Activated naive CD8-positive, alpha-beta T cell (primary cell): ENCODE results near the gene SLC26A1.
A peak's percentile ranks its signal among the peaks of the same experiment; 100 is the strongest.

Source experiments
- H3K27ac Mint-ChIP-seq: one replicate; pipeline ENCODE4 v1.8.0; 2021; ENCODE audit warnings: mixed read lengths
- H3K27me3 Mint-ChIP-seq: one replicate; pipeline ENCODE4 v1.8.0; 2021; ENCODE audit warnings: mixed read lengths
- H3K36me3 Mint-ChIP-seq: one replicate; pipeline ENCODE4 v1.8.0; 2021; ENCODE audit warnings: mixed read lengths
- H3K4me1 Mint-ChIP-seq: one replicate; pipeline ENCODE4 v1.8.0; 2021; ENCODE audit warnings: low read depth, mixed read lengths
- H3K4me3 Mint-ChIP-seq: one replicate; pipeline ENCODE4 v1.8.0; 2021; ENCODE audit warnings: mild to moderate bottlenecking, mixed read lengths
- H3K9me3 Mint-ChIP-seq: one replicate; pipeline ENCODE4 v1.8.0; 2021; ENCODE audit warnings: low read depth, mixed read lengths

SLC26A1 gene

GRCh38 chr4:972651-973424 is 20.4 kb downstream of the SLC26A1 start:
- Mint-ChIP-seq H3K9me3 (no peaks in the 10 kb centered on the region), H3K4me3 (peak overlapping the region; percentile 38), H3K27ac (no peak overlapping the region), H3K36me3 (no peaks in the 10 kb centered on the region), H3K4me1 (peaks cover 11% of the 10 kb centered on the region), H3K27me3 (no peaks in the 10 kb centered on the region)

DNA sequence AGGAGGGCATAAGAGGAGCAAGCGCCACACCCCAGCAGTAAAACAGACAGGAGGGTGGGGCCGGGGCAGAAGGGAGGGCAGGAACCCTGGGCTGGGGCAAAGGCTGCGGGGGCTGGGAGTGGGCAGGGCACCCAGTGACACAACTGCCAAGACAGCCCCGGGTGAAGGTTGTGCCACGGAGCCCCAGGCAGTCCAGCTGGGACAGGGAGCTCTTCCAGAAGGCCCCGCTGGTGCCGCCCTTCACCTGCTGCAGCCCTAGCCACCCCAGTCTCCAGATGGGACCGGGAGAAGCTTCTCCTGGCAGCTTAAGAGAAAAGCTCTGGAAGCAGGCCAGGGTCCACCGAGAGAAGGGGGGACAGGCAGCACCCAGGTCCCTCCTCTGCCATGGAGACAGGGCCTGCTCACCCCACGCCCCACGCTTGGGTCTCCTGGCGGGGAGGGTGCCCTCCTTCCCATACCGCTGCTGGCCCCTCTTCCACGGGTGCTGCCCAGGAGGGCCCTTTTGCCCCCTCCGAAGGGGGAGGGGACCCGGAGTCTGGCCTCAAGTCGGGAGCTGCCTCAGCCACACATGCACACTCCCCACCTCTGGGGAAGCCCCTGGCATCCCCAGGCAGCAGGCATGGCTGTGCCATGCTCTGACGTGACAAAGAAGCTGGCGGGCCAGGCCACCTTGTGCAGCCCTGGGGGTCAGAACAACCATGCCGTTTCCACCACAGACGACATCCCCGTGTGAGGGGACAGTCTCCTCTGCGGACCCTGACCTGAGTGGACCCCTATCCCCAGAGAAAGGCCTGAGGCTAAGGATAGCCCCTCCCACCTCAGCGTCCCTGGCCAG is 21.3 kb downstream of the SLC26A1 start:
- Mint-ChIP-seq H3K4me1 (peaks cover 11% of the 10 kb centered on the region), H3K36me3 (no peaks in the 10 kb centered on the region), H3K4me3 (peak overlapping the region; percentile 47), H3K27me3 (no peaks in the 10 kb centered on the region), H3K9me3 (no peaks in the 10 kb centered on the region), H3K27ac (no peak overlapping the region)

DNA sequence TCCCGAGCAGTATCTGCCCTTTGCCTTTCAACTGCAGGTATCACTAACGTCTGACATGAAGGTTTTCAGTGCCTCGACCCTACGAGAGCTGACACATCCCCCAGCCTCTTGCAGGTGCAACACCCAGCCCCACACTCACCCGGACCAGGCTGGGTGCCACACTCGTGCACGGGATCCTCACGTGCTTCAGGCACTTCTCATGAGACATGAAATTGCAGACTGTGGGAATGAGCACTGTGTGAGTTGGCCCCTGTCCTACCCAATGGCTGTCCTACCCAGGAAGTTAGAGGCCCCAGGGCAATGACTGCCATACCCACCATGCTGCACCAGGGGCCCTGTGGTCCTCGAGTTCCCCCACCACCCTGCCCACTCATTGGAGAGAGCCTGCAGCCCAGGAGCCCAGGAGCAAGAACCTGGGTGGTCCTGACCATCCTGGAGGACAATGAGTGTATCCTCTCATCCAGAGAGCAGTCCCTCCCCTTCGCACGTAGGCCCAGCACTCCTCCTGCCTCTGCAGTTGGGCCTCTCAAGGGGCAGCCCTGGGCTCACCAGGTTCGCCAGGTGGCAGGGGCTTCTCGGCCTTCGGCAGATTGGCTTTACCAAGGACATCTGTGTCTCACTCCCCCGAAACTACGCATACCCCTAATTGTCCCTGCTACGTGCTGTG is 22.2 kb downstream of the SLC26A1 start:
- Mint-ChIP-seq H3K4me3 (peak overlapping the region; percentile 27), H3K4me1 (peaks cover 11% of the 10 kb centered on the region), H3K9me3 (no peaks in the 10 kb centered on the region), H3K27ac (no peak overlapping the region), H3K36me3 (no peaks in the 10 kb centered on the region), H3K27me3 (no peaks in the 10 kb centered on the region)

- Mint-ChIP-seq H3K27ac (no peak overlapping the region), H3K27me3 (no peaks in the 10 kb centered on the region), H3K4me1 (peaks cover 11% of the 10 kb centered on the region), H3K4me3 (peak overlapping the region; percentile 27), H3K9me3 (no peaks in the 10 kb centered on the region), H3K36me3 (no peaks in the 10 kb centered on the region)
Observed at GRCh38 chr4:970046-970745, 23.0 kb downstream of the SLC26A1 start.

GRCh38 chr4:968621-969394 is 24.4 kb downstream of the SLC26A1 start:
- Mint-ChIP-seq H3K27ac (no peak overlapping the region), H3K9me3 (no peaks in the 10 kb centered on the region), H3K27me3 (no peaks in the 10 kb centered on the region), H3K4me1 (peaks cover 11% of the 10 kb centered on the region), H3K4me3 (no peak overlapping the region), H3K36me3 (no peaks in the 10 kb centered on the region)

DNA sequence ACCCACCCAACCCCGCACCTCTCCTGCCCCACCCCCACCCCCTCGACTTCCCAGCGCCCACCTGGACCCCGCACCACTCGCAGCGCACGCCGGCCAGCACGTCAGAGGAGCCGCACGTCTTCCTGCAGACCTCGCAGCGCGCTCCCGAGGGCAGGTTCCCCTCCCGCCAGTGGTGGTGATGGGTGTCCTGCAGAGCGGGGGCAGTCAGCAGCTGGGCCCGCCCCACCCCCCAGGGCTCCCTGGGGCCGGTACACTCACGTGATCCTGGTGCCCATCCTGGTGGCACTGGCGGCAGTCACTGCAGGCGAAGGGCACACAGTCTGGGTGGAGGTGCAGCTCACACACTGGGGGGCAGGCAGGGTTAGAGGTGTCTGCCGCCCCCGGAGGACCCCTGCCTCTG is 25.0 kb downstream of the SLC26A1 start:
- Mint-ChIP-seq H3K27me3 (no peaks in the 10 kb centered on the region), H3K4me3 (no peak overlapping the region), H3K4me1 (peaks cover 11% of the 10 kb centered on the region), H3K27ac (no peak overlapping the region), H3K36me3 (no peaks in the 10 kb centered on the region), H3K9me3 (no peaks in the 10 kb centered on the region)

- peaks cover 11% of the 10 kb centered on the region for H3K4me1 Mint-ChIP-seq
- no peaks in the 10 kb centered on the region for H3K27me3 Mint-ChIP-seq
- no peaks in the 10 kb centered on the region for H3K36me3 Mint-ChIP-seq
- no peaks in the 10 kb centered on the region for H3K9me3 Mint-ChIP-seq
- no peak overlapping the region for H3K27ac Mint-ChIP-seq
- H3K4me3 Mint-ChIP-seq = no peak overlapping the region
Observed at GRCh38 chr4:967113-968104, 25.8 kb downstream of the SLC26A1 start.

GRCh38 chr4:966266-967112 is 26.7 kb downstream of the SLC26A1 start:
- Mint-ChIP-seq H3K27me3 (no peaks in the 10 kb centered on the region), H3K27ac (no peak overlapping the region), H3K4me3 (no peak overlapping the region), H3K4me1 (peaks cover 11% of the 10 kb centered on the region), H3K36me3 (no peaks in the 10 kb centered on the region), H3K9me3 (no peaks in the 10 kb centered on the region)

GRCh38 chr4:965766-966134 is 27.5 kb downstream of the SLC26A1 start:
- H3K27me3 Mint-ChIP-seq = no peaks in the 10 kb centered on the region
- peaks cover 5% of the 10 kb centered on the region for H3K4me1 Mint-ChIP-seq
- H3K27ac Mint-ChIP-seq = no peak overlapping the region
- H3K9me3 Mint-ChIP-seq = no peaks in the 10 kb centered on the region
- no peaks in the 10 kb centered on the region for H3K36me3 Mint-ChIP-seq
- H3K4me3 Mint-ChIP-seq = no peak overlapping the region

DNA sequence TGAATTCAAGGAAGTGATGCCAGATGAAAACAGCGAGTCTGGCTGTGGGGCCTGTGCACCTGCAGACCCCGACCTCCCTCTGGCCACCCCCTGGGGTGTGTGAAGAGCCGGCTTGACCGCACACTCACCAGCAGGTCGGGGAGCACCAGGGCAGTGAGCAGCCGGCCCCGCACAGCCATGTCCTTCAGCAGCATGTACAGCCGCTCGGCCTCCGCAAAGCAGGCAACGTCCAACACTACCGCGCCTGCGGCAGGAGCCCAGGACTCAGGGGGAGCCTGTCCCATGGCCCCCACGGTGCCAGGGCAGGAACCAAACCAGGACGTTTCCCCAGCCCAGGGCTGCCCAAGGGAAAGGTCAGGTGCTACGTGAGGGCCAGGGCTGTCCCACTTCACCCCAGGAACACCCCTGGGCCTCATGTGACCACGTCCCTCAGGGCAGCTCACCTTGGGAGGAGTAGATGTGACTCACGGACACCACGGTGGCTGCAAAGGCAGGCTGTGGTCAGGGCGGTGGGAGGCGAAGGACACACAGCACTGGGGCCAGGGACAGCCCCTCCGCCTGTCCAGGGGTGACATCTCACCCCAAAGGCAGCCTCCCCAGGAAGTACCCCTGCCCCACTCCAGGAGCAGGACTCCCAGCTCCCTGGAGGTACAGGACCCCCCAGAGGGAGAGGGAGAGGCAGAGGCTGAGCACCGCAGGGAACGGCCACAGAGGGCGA is 28.0 kb downstream of the SLC26A1 start:
- Mint-ChIP-seq H3K4me1 (no peaks in the 10 kb centered on the region), H3K27me3 (no peaks in the 10 kb centered on the region), H3K27ac (no peak overlapping the region), H3K9me3 (no peaks in the 10 kb centered on the region), H3K36me3 (no peaks in the 10 kb centered on the region), H3K4me3 (no peak overlapping the region)

DNA sequence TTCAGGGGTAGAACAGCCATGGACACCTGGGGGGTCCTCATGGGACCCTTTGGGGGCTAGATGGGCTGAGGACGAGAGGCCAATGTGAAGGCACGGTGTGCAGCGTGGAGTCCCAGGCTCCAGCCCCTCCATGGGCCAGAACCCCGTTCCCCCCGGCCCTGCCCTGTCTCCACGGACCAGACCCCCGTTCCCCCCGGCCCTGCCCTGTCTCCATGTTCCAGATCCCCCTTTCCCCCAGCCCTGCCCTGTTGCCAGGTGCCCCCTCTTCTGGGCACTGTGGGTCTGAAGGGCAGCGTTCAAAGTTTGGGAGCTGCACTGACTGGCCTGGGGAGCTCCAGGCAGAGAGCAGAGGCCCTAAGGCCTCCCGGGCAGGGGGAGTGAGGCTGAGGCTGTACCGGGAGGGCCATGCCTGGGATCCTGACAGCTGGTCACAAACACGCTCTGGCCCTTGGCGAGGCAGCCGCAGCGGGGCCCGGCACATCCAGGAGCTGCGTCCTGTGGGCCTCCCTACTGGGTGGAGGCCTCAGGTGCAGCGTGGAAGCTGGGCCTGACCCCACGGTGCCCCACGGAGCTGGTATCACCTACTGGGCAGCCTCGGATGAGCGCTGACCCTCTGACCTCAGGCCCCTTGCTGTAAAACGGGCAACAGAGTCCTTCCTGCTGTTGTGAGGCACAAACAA is 28.7 kb downstream of the SLC26A1 start:
- Mint-ChIP-seq H3K36me3 (no peaks in the 10 kb centered on the region), H3K27ac (no peak overlapping the region), H3K4me3 (no peak overlapping the region), H3K27me3 (no peaks in the 10 kb centered on the region), H3K4me1 (no peaks in the 10 kb centered on the region), H3K9me3 (no peaks in the 10 kb centered on the region)
